Measurements from ENCODE around the gene SDE2. TPM values are rescaled to one million over a fixed set of nuclear protein-coding genes. Genes with fewer than 3 reads are reported as not detected.

SDE2 gene
- total RNA-seq, 1 donor from 2014 or later: 21.8 TPM

- intact Hi-C loops (cut with DNase I): no loop called here
- TF ChIP-seq CTCF (IDR thresholded peaks at IDR 0.05): no peak
- H3K27me3 ChIP-seq: no peaks in the 10 kb centered on the region
- no peak overlapping the region for H3K27ac ChIP-seq
- no peaks in the 10 kb centered on the region for H3K36me3 ChIP-seq
- H3K9me3 ChIP-seq: no peaks in the 10 kb centered on the region
- no peak overlapping the region for H3K4me3 ChIP-seq
- DNase-seq (no peak), ATAC-seq (no peak)
- no peaks in the 10 kb centered on the region for H3K4me1 ChIP-seq
These were observed 42.3 kb upstream of the SDE2 start for GRCh38 chr1:226041419-226041818.

GRCh38 chr1:226038661-226039060 is 39.5 kb upstream of the SDE2 start:
- Histone ChIP-seq H3K9me3 (no peaks in the 10 kb centered on the region), H3K4me3 (no peak overlapping the region), H3K27me3 (no peaks in the 10 kb centered on the region), H3K36me3 (no peaks in the 10 kb centered on the region), H3K27ac (no peak overlapping the region), H3K4me1 (peaks cover 11% of the 10 kb centered on the region)
- intact Hi-C loops (cut with DNase I): no loop called here
- no peak for ATAC-seq
- DNase-seq: no peak
- TF ChIP-seq CTCF (IDR thresholded peaks at IDR 0.05): no peak

GRCh38 chr1:226035915-226036314 is 36.8 kb upstream of the SDE2 start:
- ATAC-seq (no peak), DNase-seq (no peak)
- TF ChIP-seq CTCF (IDR thresholded peaks at IDR 0.05): no peak
- no peak overlapping the region for H3K4me3 ChIP-seq
- peaks cover 11% of the 10 kb centered on the region for H3K4me1 ChIP-seq
- peak overlapping the region; percentile 7 for H3K27ac ChIP-seq
- intact Hi-C loops (cut with DNase I): no loop called here
- no peaks in the 10 kb centered on the region for H3K36me3 ChIP-seq
- H3K9me3 ChIP-seq: no peaks in the 10 kb centered on the region
- no peaks in the 10 kb centered on the region for H3K27me3 ChIP-seq

GRCh38 chr1:226034482-226034881 is 35.3 kb upstream of the SDE2 start:
- ATAC-seq (peak; percentile 94), DNase-seq (peak; percentile 85)
- TF ChIP-seq CTCF (IDR thresholded peaks at IDR 0.05): no peak
- Histone ChIP-seq H3K27ac (peak overlapping the region; percentile 77), H3K36me3 (no peaks in the 10 kb centered on the region), H3K4me1 (peaks cover 15% of the 10 kb centered on the region), H3K9me3 (no peaks in the 10 kb centered on the region), H3K27me3 (no peaks in the 10 kb centered on the region), H3K4me3 (no peak overlapping the region)
- intact Hi-C loops (cut with DNase I): no loop called here

- Histone ChIP-seq H3K4me1 (peaks cover 17% of the 10 kb centered on the region), H3K4me3 (no peak overlapping the region), H3K9me3 (no peaks in the 10 kb centered on the region), H3K27ac (peak overlapping the region; percentile 77), H3K27me3 (no peaks in the 10 kb centered on the region), H3K36me3 (no peaks in the 10 kb centered on the region)
- ATAC-seq (no peak), DNase-seq (no peak)
- intact Hi-C loops (cut with DNase I): no loop called here
- TF ChIP-seq CTCF (IDR thresholded peaks at IDR 0.05): no peak
These were observed 34.8 kb upstream of the SDE2 start for GRCh38 chr1:226033991-226034390.

GRCh38 chr1:226033582-226033981 is 34.4 kb upstream of the SDE2 start:
- ATAC-seq: peak; percentile 58
- Histone ChIP-seq H3K4me1 (peaks cover 17% of the 10 kb centered on the region), H3K36me3 (no peaks in the 10 kb centered on the region), H3K27ac (peak overlapping the region; percentile 77), H3K9me3 (no peaks in the 10 kb centered on the region), H3K4me3 (no peak overlapping the region), H3K27me3 (no peaks in the 10 kb centered on the region)
- no peak for DNase-seq
- TF ChIP-seq CTCF (IDR thresholded peaks at IDR 0.05): no peak
- intact Hi-C loops (cut with DNase I): no loop called here

Data from upper lobe of right lung (tissue), 1 donor.